ENCODE data around the gene RNF32.

The RNF32 gene

DNA sequence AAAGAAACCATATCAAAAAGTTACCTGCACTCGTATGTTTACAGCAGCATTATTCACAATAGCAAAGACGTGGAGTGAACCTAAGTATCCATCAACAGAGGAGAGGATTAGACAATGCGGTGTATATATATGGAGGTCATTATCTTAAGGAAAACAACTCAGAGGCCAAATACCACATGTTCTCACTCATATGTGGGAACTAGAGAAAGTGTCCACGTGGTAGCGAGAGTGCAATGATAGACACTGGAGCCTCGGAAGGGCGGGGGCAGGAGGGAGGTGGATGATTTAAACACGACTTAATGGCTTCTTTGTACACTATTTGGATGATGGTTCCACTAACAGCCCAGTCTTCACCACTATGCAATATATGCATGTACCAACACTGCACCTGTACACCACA is 40.1 kb upstream of the RNF32 start:
- H3K4me3 ChIP-seq (ENCODE audit: low read length): no peak overlapping the region
- TF ChIP-seq, protein P1, sequence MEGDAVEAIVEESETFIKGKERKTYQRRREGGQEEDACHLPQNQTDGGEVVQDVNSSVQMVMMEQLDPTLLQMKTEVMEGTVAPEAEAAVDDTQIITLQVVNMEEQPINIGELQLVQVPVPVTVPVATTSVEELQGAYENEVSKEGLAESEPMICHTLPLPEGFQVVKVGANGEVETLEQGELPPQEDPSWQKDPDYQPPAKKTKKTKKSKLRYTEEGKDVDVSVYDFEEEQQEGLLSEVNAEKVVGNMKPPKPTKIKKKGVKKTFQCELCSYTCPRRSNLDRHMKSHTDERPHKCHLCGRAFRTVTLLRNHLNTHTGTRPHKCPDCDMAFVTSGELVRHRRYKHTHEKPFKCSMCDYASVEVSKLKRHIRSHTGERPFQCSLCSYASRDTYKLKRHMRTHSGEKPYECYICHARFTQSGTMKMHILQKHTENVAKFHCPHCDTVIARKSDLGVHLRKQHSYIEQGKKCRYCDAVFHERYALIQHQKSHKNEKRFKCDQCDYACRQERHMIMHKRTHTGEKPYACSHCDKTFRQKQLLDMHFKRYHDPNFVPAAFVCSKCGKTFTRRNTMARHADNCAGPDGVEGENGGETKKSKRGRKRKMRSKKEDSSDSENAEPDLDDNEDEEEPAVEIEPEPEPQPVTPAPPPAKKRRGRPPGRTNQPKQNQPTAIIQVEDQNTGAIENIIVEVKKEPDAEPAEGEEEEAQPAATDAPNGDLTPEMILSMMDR (IDR thresholded peaks at IDR 0.05; ENCODE audit: low read depth, low read length): no peak
- no peak for TF ChIP-seq EZH2phosphoT487 (IDR thresholded peaks at IDR 0.05; ENCODE audit: low read depth)

DNA sequence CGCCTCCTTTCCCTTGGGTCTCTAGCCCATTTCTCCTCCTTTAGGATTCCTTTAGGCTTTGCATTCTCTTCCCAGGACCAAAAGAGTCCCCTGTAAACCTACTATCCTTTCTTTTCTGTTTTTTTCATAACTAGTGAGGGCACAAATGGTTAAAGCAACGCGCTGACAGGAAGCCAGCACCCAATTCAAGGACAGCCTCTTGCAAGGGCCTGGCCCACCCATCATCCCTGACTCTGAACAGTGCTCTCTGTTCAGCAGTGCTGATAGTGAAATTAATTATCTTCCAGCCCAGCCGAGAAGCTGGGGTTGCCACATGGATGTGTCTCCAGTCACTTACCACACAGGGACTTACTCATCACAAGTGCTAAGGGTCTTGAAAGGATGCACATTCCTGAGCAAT is 38.3 kb upstream of the RNF32 start:
- Histone ChIP-seq H3K9ac (ENCODE audit: low read length) (no peak overlapping the region), H4K20me1 (ENCODE audit: insufficient read depth, low read length) (no peaks in the 10 kb centered on the region), H3K4me1 (ENCODE audit: low read length) (no peaks in the 10 kb centered on the region), H3K36me3 (replicated peaks; ENCODE audit: low read depth, low read length) (no peaks in the 10 kb centered on the region), H3K9me3 (ENCODE audit: insufficient read depth, low read length) (no peaks in the 10 kb centered on the region), H3K4me3 (ENCODE audit: low read length) (no peak overlapping the region), H3K4me2 (ENCODE audit: low read length) (no peak overlapping the region), H2AFZ (ENCODE audit: low read depth, low read length) (no peak overlapping the region), H3K79me2 (ENCODE audit: low read length) (no peaks in the 10 kb centered on the region), H3K27me3 (ENCODE audit: low read depth, low read length) (peaks cover 5% of the 10 kb centered on the region; the same call in 1 of the 2 replicates), H3K27ac (ENCODE audit: low read length) (no peak overlapping the region)
- TF ChIP-seq, protein P1 (IDR thresholded peaks at IDR 0.05; ENCODE audit: low read depth, low read length): no peak
- TF ChIP-seq EZH2phosphoT487 (IDR thresholded peaks at IDR 0.05; ENCODE audit: low read depth): no peak

More for the DNA sequence above, 40.1 kb upstream of the RNF32 start:
- peaks cover 5% of the 10 kb centered on the region; the same call in 1 of the 2 replicates for H3K27me3 ChIP-seq (ENCODE audit: low read depth, low read length)
- no peak overlapping the region for H2AFZ ChIP-seq (ENCODE audit: low read depth, low read length)
- no peak overlapping the region for H3K9ac ChIP-seq (ENCODE audit: low read length)
- H3K27ac ChIP-seq (ENCODE audit: low read length): no peak overlapping the region
- H3K79me2 ChIP-seq (ENCODE audit: low read length): no peaks in the 10 kb centered on the region
- no peaks in the 10 kb centered on the region for H3K4me1 ChIP-seq (ENCODE audit: low read length)
- H3K9me3 ChIP-seq (ENCODE audit: insufficient read depth, low read length): no peaks in the 10 kb centered on the region
- no peaks in the 10 kb centered on the region for H4K20me1 ChIP-seq (ENCODE audit: insufficient read depth, low read length)
- H3K36me3 ChIP-seq (replicated peaks; ENCODE audit: low read depth, low read length): no peaks in the 10 kb centered on the region
- no peak overlapping the region for H3K4me2 ChIP-seq (ENCODE audit: low read length)

DNA sequence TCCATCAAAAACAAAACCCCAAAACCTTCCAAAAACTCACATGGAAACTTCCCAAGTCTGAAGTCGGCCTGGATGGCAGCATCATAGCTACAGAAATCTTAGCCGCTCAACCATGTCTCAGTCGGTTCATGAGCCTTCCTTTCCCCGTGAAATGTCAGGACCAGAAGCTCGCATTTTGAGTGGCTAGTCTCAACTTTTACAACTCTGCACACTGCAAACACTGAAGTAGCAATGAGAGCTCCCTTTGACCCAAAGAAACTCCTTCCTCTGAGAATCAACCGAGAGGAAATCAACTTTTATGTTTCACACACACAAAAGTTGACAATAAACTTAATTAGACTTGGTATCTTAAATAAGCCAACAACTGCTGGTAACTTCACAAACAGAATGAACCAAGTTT is 37.6 kb upstream of the RNF32 start:
- no peaks in the 10 kb centered on the region for H4K20me1 ChIP-seq (ENCODE audit: insufficient read depth, low read length)
- H2AFZ ChIP-seq (ENCODE audit: low read depth, low read length): no peak overlapping the region
- H3K4me2 ChIP-seq (ENCODE audit: low read length): no peak overlapping the region
- H3K9me3 ChIP-seq (ENCODE audit: insufficient read depth, low read length): no peaks in the 10 kb centered on the region
- H3K27ac ChIP-seq (ENCODE audit: low read length): no peak overlapping the region
- no peak overlapping the region for H3K9ac ChIP-seq (ENCODE audit: low read length)
- no peak for TF ChIP-seq EZH2phosphoT487 (IDR thresholded peaks at IDR 0.05; ENCODE audit: low read depth)
- TF ChIP-seq, protein P1 (IDR thresholded peaks at IDR 0.05; ENCODE audit: low read depth, low read length): no peak
- H3K27me3 ChIP-seq (ENCODE audit: low read depth, low read length): peaks cover 5% of the 10 kb centered on the region; the same call in 1 of the 2 replicates
- H3K36me3 ChIP-seq (replicated peaks; ENCODE audit: low read depth, low read length): no peaks in the 10 kb centered on the region
- H3K79me2 ChIP-seq (ENCODE audit: low read length): no peaks in the 10 kb centered on the region
- H3K4me3 ChIP-seq (ENCODE audit: low read length): no peak overlapping the region
- no peaks in the 10 kb centered on the region for H3K4me1 ChIP-seq (ENCODE audit: low read length)

DNA sequence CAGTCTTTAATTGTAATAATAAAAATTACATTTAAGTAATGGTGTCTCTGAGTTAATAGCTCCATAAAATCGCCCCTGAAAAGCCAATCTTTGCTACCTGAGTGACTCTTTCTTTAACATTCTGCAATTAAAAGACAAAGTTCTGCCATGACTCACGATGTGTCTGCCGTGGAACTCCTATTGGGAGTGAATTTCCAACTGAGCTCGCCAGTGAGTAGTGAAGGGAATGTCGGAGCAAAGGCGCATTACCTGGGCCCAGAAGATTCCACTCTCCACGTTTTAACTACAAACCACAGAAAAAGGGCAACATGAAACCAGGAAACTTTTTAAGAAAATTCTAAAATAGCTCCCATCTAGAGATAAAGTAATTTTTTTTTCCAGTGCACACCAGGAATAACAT is 36.9 kb upstream of the RNF32 start:
- Histone ChIP-seq H3K36me3 (replicated peaks; ENCODE audit: low read depth, low read length) (no peaks in the 10 kb centered on the region), H3K4me2 (ENCODE audit: low read length) (no peak overlapping the region), H3K4me3 (ENCODE audit: low read length) (no peak overlapping the region), H2AFZ (ENCODE audit: low read depth, low read length) (no peak overlapping the region), H3K4me1 (ENCODE audit: low read length) (no peaks in the 10 kb centered on the region), H3K27me3 (ENCODE audit: low read depth, low read length) (peaks cover 5% of the 10 kb centered on the region; the same call in 1 of the 2 replicates), H3K9ac (ENCODE audit: low read length) (no peak overlapping the region), H3K9me3 (ENCODE audit: insufficient read depth, low read length) (no peaks in the 10 kb centered on the region), H3K79me2 (ENCODE audit: low read length) (no peaks in the 10 kb centered on the region), H4K20me1 (ENCODE audit: insufficient read depth, low read length) (no peaks in the 10 kb centered on the region), H3K27ac (ENCODE audit: low read length) (no peak overlapping the region)
- TF ChIP-seq EZH2phosphoT487 (IDR thresholded peaks at IDR 0.05; ENCODE audit: low read depth): no peak
- TF ChIP-seq, protein P1 (IDR thresholded peaks at IDR 0.05; ENCODE audit: low read depth, low read length): no peak
